Body of pancreas (tissue), 4 donors: ENCODE results near the gene WDR46.

Experiments
- CTCF ChIP-seq, 7 experiments: fragments of 450-650 bp in 4 of 7; fragments of 200-600 bp in 3 of 7; sonication (generic) in 3 of 7; IDR thresholded peaks; one replicate each; pipeline ENCODE4 v1.5.1; 2016 to 2019; ENCODE audit warnings: antibody characterized with exemption in 7 of 7
- POLR2A ChIP-seq, 3 donors: fragments of 450-650 bp; IDR thresholded peaks; one replicate each; pipeline ENCODE4 v1.6.1; 2016; ENCODE audit warnings: antibody characterized with exemption in 3 of 3, mild to moderate bottlenecking in 2 of 3

- TF ChIP-seq POLR2A (IDR thresholded peaks at IDR 0.05), result no peak
- no peak for TF ChIP-seq CTCF (IDR thresholded peaks at IDR 0.05)
Measured at GRCh38 chr6:33323623-33323948, 34.5 kb upstream of the WDR46 start.
